ENCODE measurements around the gene GDPD5.

Gene GDPD5

GRCh38 chr11:75571625-75572024 lies 45.9 kb upstream of the GDPD5 start:
- H3K36me3 ChIP-seq (ENCODE audit: low read length), result no peaks in the 10 kb centered on the region
- H2AFZ ChIP-seq (ENCODE audit: low read depth, low read length, severe bottlenecking), result no peak overlapping the region
- no peak overlapping the region for H3K4me3 ChIP-seq (ENCODE audit: insufficient read depth, low read length, poor library complexity, severe bottlenecking)
- H3K27me3 ChIP-seq (ENCODE audit: low read length), result no peaks in the 10 kb centered on the region
- no peaks in the 10 kb centered on the region for H4K20me1 ChIP-seq (ENCODE audit: low read depth, low read length)
- no peaks in the 10 kb centered on the region for H3K79me2 ChIP-seq (ENCODE audit: insufficient read depth, low read length)
- no peak overlapping the region for H3K4me2 ChIP-seq (ENCODE audit: low read depth, low read length, poor library complexity, severe bottlenecking)
- H3K9me3 ChIP-seq (ENCODE audit: insufficient read depth, low read length), result no peaks in the 10 kb centered on the region
- no peaks in the 10 kb centered on the region for H3K9me2 ChIP-seq (replicated peaks; ENCODE audit: insufficient read depth, low read length)
- H3F3A ChIP-seq (ENCODE audit: insufficient read depth), result no peaks in the 10 kb centered on the region
- TF ChIP-seq CTCF (IDR thresholded peaks at IDR 0.05; ENCODE audit: insufficient read depth, low read length, poor library complexity, severe bottlenecking), result no peak
- no peak for TF ChIP-seq EZH2phosphoT487 (conservative IDR thresholded peaks at IDR 0.05; ENCODE audit: low read length)
- no peak overlapping the region for H3K27ac ChIP-seq (ENCODE audit: low read depth, low read length)
- H3K9ac ChIP-seq (ENCODE audit: low read length), result no peak overlapping the region

GRCh38 chr11:75570559-75571139 lies 44.9 kb upstream of the GDPD5 start:
- no peaks in the 10 kb centered on the region for H3F3A ChIP-seq (ENCODE audit: insufficient read depth)
- H3K79me2 ChIP-seq (ENCODE audit: insufficient read depth, low read length), result no peaks in the 10 kb centered on the region
- H2AFZ ChIP-seq (ENCODE audit: low read depth, low read length, severe bottlenecking), result no peak overlapping the region
- H3K27ac ChIP-seq (ENCODE audit: low read depth, low read length), result no peak overlapping the region
- no peak overlapping the region for H3K4me2 ChIP-seq (ENCODE audit: low read depth, low read length, poor library complexity, severe bottlenecking)
- no peaks in the 10 kb centered on the region for H3K27me3 ChIP-seq (ENCODE audit: low read length)
- no peak overlapping the region for H3K9ac ChIP-seq (ENCODE audit: low read length)
- no peak overlapping the region for H3K4me3 ChIP-seq (ENCODE audit: insufficient read depth, low read length, poor library complexity, severe bottlenecking)
- no peak for TF ChIP-seq EZH2phosphoT487 (conservative IDR thresholded peaks at IDR 0.05; ENCODE audit: low read length)
- TF ChIP-seq CTCF (IDR thresholded peaks at IDR 0.05; ENCODE audit: insufficient read depth, low read length, poor library complexity, severe bottlenecking), result no peak
- H4K20me1 ChIP-seq (ENCODE audit: low read depth, low read length), result no peaks in the 10 kb centered on the region
- H3K36me3 ChIP-seq (ENCODE audit: low read length), result no peaks in the 10 kb centered on the region
- no peaks in the 10 kb centered on the region for H3K9me2 ChIP-seq (replicated peaks; ENCODE audit: insufficient read depth, low read length)
- no peaks in the 10 kb centered on the region for H3K9me3 ChIP-seq (ENCODE audit: insufficient read depth, low read length)

GRCh38 chr11:75568616-75569219 lies 43.0 kb upstream of the GDPD5 start:
- no peaks in the 10 kb centered on the region for H3K9me2 ChIP-seq (replicated peaks; ENCODE audit: insufficient read depth, low read length)
- TF ChIP-seq CTCF (IDR thresholded peaks at IDR 0.05; ENCODE audit: insufficient read depth, low read length, poor library complexity, severe bottlenecking) (no peak), EZH2phosphoT487 (conservative IDR thresholded peaks at IDR 0.05; ENCODE audit: low read length) (no peak)
- H3K4me2 ChIP-seq (ENCODE audit: low read depth, low read length, poor library complexity, severe bottlenecking), result no peak overlapping the region
- no peaks in the 10 kb centered on the region for H3K27me3 ChIP-seq (ENCODE audit: low read length)
- H3K9me3 ChIP-seq (ENCODE audit: insufficient read depth, low read length), result no peaks in the 10 kb centered on the region
- no peak overlapping the region for H2AFZ ChIP-seq (ENCODE audit: low read depth, low read length, severe bottlenecking)
- H3K79me2 ChIP-seq (ENCODE audit: insufficient read depth, low read length), result no peaks in the 10 kb centered on the region
- no peaks in the 10 kb centered on the region for H3F3A ChIP-seq (ENCODE audit: insufficient read depth)
- H3K36me3 ChIP-seq (ENCODE audit: low read length), result no peaks in the 10 kb centered on the region
- H3K9ac ChIP-seq (ENCODE audit: low read length), result no peak overlapping the region
- H3K27ac ChIP-seq (ENCODE audit: low read depth, low read length), result no peak overlapping the region
- H3K4me3 ChIP-seq (ENCODE audit: insufficient read depth, low read length, poor library complexity, severe bottlenecking), result no peak overlapping the region
- H4K20me1 ChIP-seq (ENCODE audit: low read depth, low read length), result no peaks in the 10 kb centered on the region
